Mesothelial cell of epicardium (in vitro differentiated cells): ENCODE measurements around the gene KRT10. TPM values are rescaled to one million over a fixed set of nuclear protein-coding genes. Genes with fewer than 3 reads are reported as not detected.

ENCODE experiments used
- DNase-seq, 2 experiments: peaks; one replicate each; pipeline ENCODE4 v3.0.0; 2021; ENCODE audit warnings: low spot score in 2 of 2; ENCODE audit not compliant: unreplicated experiment in 2 of 2
- H3K27ac Mint-ChIP-seq: 2 replicates; pipeline ENCODE4 v1.8.0; 2021; ENCODE audit warnings: mixed read lengths
- H3K27me3 Mint-ChIP-seq: 2 replicates; pipeline ENCODE4 v1.8.0; 2021; ENCODE audit warnings: low read depth, mixed read lengths
- H3K36me3 Mint-ChIP-seq: 2 replicates; pipeline ENCODE4 v1.8.0; 2021; ENCODE audit warnings: mixed read lengths
- H3K4me1 Mint-ChIP-seq: 2 replicates; pipeline ENCODE4 v1.8.0; 2021; ENCODE audit warnings: mixed read lengths
- H3K4me3 Mint-ChIP-seq: 2 replicates; pipeline ENCODE4 v1.8.0; 2021; ENCODE audit warnings: mild to moderate bottlenecking, moderate library complexity, mixed read lengths
- H3K9me3 Mint-ChIP-seq: 2 replicates; pipeline ENCODE4 v1.8.0; 2021; ENCODE audit warnings: mixed read lengths
- total RNA-seq: library from RNA; stranded (reverse); gene quantifications from 3 replicates; pipeline ENCODE4 v1.2.1, GENCODE V29; 2021
- TF ChIP-seq, protein P1 (sequence below): fragments of 200-600 bp; sonication (generic); IDR thresholded peaks from one replicate; pipeline ENCODE4 v1.5.0; 2021; ENCODE audit warnings: antibody characterized with exemption; ENCODE audit not compliant: unreplicated experiment

Gene KRT10
- total RNA-seq, 1 donor from 2014 or later: 39.5 TPM

DNA sequence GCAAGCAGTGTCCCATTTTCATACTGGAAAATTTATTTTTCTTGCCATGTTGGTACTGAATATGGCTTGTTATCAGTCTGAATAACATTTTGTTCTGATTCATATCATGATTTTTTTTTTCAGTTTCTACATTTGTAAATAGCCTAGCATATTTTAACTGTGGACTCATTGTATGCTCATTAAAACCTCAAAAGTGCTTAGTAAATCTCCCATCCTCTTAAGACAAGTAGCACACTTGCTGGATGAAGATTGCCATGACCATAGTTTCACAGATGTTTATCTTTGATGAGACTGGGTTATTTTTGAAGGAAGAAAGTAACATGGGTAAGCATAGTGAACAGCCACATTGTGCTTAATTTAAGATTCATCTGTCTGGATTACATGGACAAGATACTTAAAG, 878 bp downstream of the KRT10 start:
- H3K4me1 Mint-ChIP-seq: peaks cover 20% of the 10 kb centered on the region
- no peak for DNase-seq
- H3K36me3 Mint-ChIP-seq: peaks cover 10% of the 10 kb centered on the region
- no peak overlapping the region for H3K4me3 Mint-ChIP-seq
- H3K27ac Mint-ChIP-seq: no peak overlapping the region
- TF ChIP-seq, protein P1, sequence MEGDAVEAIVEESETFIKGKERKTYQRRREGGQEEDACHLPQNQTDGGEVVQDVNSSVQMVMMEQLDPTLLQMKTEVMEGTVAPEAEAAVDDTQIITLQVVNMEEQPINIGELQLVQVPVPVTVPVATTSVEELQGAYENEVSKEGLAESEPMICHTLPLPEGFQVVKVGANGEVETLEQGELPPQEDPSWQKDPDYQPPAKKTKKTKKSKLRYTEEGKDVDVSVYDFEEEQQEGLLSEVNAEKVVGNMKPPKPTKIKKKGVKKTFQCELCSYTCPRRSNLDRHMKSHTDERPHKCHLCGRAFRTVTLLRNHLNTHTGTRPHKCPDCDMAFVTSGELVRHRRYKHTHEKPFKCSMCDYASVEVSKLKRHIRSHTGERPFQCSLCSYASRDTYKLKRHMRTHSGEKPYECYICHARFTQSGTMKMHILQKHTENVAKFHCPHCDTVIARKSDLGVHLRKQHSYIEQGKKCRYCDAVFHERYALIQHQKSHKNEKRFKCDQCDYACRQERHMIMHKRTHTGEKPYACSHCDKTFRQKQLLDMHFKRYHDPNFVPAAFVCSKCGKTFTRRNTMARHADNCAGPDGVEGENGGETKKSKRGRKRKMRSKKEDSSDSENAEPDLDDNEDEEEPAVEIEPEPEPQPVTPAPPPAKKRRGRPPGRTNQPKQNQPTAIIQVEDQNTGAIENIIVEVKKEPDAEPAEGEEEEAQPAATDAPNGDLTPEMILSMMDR: no peak
- H3K27me3 Mint-ChIP-seq: peaks cover 5% of the 10 kb centered on the region
- H3K9me3 Mint-ChIP-seq: no peaks in the 10 kb centered on the region

DNA sequence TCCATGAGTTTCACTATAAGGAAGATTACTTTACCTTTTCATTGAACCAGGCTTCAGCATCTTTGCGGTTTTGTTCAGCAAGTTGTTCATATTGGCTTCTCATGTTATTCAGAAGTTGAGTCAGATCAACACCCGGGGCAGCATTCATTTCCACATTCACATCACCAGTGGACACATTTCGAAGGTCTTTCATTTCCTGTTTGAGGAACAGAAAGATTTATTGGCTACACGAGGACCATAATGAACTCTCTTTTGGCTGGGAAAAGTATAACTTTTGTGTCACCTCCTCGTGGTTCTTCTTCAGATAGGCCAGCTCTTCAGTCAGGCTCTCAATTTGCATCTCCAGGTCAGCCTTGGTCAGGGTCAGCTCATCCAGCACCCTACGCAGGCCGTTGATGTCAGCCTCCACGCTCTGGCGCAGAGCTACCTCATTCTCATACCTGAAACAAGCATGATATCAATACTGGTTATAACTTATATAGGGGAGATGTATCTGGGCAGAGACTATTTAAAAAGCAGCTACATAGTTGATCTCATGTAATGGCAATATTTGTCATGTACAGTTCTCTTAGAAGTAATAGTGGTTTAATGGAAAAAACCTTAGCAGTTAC, 2.1 kb downstream of the KRT10 start:
- TF ChIP-seq, protein P1: no peak
- H3K27me3 Mint-ChIP-seq: peaks cover 2% of the 10 kb centered on the region
- no peak for DNase-seq
- H3K4me1 Mint-ChIP-seq: peaks cover 20% of the 10 kb centered on the region
- peak overlapping the region; percentile 74 for H3K4me3 Mint-ChIP-seq
- H3K9me3 Mint-ChIP-seq: no peaks in the 10 kb centered on the region
- H3K36me3 Mint-ChIP-seq: peaks cover 11% of the 10 kb centered on the region
- no peak overlapping the region for H3K27ac Mint-ChIP-seq

- TF ChIP-seq, protein P1: no peak
- Mint-ChIP-seq H3K27me3 (peaks cover 5% of the 10 kb centered on the region), H3K36me3 (peaks cover 11% of the 10 kb centered on the region), H3K9me3 (no peaks in the 10 kb centered on the region), H3K4me3 (peak overlapping the region; percentile 74), H3K4me1 (peaks cover 20% of the 10 kb centered on the region), H3K27ac (peak overlapping the region; percentile 87)
- no peak for DNase-seq
These were observed 2.8 kb downstream of the KRT10 start for GRCh38 chr17:40819528-40820125.

GRCh38 chr17:40818733-40819527, 3.5 kb downstream of the KRT10 start:
- peaks cover 11% of the 10 kb centered on the region for H3K36me3 Mint-ChIP-seq
- no peaks in the 10 kb centered on the region for H3K9me3 Mint-ChIP-seq
- peaks cover 12% of the 10 kb centered on the region for H3K27me3 Mint-ChIP-seq
- peaks cover 15% of the 10 kb centered on the region for H3K4me1 Mint-ChIP-seq
- H3K4me3 Mint-ChIP-seq: peak overlapping the region; percentile 93
- H3K27ac Mint-ChIP-seq: peak overlapping the region; percentile 87
- DNase-seq: peak; percentile 59 to 85
- TF ChIP-seq, protein P1: no peak

DNA sequence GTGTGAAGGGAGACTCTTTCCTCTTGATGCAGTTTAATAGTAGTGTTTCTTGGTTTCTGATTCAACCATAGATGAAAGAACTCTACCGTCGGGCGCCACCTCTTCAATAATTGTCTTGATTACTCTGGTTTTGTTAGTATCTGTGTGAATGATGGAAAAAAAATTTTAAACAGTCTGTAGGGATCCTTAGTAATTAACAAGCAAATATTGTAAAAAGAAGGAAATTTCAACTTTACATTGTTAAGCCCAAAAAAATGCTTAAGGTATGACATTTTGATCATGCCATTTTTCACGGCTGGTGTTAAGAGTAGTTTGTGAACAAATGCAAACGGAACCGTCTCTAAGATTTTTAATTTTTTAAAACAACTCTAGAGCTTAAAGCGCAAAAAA, 4.1 kb downstream of the KRT10 start:
- H3K27me3 Mint-ChIP-seq: peaks cover 16% of the 10 kb centered on the region
- TF ChIP-seq, protein P1: no peak
- peak overlapping the region; percentile 83 for H3K27ac Mint-ChIP-seq
- H3K4me3 Mint-ChIP-seq: peak overlapping the region; percentile 93
- H3K9me3 Mint-ChIP-seq: no peaks in the 10 kb centered on the region
- H3K4me1 Mint-ChIP-seq: peaks cover 15% of the 10 kb centered on the region
- no peak for DNase-seq
- peaks cover 11% of the 10 kb centered on the region for H3K36me3 Mint-ChIP-seq
